CD4-positive, alpha-beta T cell treated with Interleukin-6 at 100 ng/mL for 8 hours (primary cell): Measurements from ENCODE around the gene MYO5A.
"Not testable (repeated sequence)": the region's sequence is repeated elsewhere in the genome, so short reads cannot be mapped to it uniquely, and the experiment has no call there.

Experiments
- DNase-seq: peaks from one replicate; pipeline ENCODE4 v3.0.0-alpha.2; 2020; ENCODE audit warnings: mixed read lengths, low spot score

The MYO5A gene

DNA sequence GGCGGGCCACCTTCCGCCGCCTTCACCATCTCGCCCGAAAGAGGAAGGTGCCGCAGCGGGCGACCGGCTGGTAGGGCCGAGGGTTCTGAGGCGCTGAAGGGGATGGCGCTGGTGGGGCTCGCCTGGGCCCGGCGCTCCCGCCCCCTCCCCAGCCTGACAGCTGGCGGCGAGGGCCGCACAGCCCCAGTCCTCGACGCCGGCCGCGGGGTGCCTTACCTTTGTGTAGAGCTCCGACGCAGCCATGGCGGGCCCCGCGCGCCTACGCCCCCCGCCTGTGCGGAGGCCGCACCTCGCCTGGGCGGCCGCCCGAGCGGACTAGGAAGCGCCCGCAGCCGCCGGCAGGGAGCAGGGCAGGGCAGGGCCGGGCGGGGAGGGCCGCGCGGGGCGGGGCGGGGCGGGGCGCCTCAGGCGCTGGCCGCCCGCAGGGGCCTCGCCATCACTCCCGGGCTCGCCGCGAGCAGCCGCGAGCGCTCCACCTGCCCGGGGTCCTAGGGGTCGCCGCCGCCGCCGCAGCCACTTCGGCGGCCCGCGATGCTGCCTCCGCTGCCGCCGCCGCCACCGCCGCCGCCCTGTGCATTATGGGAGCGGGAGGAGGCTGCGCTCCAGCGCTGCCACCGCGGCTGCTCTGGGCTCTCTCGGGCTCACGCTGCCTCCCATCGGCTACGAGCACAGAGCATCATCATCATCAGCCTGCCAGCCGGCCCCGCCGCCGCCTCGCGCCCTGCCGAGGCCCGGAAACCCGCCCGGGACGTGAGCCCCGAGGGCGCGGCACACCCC is at the start of gene MYO5A:
Gene MYO5A (minus strand): TSS at position 317 of the 777 bp plus-strand sequence. CDS start 74 bp downstream, at position 243.
- DNase-seq, result peak; percentile 81

DNA sequence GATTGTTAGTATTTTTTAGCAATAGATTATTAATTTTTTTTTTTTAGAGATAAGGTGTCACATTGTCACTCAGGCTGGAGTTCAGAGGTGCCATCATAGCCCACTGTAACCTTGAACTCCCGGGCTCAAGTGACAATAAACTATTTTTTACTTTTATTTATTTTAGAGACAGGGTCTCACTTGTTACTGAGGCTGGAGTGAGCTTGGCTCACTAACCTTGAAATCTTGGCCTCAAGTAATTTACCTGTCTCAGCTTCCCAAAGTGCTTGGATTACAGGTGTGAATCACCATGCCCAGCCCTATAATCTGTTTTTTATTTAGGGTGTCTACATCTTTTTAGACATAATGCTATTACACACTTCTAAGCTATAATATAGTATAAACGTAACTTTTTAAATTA is 48.0 kb upstream of the MYO5A start:
- no peak for DNase-seq

DNA sequence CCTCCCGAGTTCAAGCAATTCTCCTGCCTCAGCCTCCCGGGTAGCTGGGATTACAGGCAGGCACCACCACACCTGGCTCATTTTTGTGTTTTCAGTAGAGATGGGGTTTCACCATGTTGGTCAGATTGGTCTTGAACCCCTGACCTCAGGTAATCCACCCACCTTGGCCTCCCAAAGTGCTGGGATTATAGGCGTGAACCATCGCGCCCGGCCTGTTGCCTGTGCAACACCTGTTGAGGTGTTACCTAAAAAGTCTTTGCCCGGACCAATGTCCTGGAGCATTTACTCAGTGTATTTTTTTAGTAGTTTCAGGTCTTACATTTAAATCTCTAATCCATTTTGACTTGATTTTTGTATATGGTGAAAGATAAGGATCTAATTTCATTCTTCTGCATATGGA is 46.9 kb upstream of the MYO5A start:
- not testable (repeated sequence) for DNase-seq

DNA sequence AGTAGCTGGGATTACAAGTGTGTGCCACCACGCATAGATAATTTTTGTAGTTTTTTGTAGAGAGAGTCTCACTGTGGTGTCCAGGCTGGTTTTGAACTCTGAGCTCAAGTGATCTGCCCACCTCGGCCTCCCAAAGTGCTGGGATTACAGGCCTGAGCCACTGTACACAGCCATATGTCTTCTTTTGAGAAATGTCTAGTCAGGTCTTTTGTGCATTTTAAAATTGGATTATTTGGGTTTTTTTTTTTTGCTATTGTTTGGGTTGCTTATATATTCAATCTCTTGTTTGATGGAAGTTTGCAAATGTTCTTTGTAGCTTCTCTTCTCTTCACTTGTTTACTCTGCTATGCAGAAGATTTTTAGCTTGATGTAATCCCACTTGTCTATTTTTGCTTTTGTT is 46.4 kb upstream of the MYO5A start:
- no peak for DNase-seq

- not testable (repeated sequence) for DNase-seq
Observed at GRCh38 chr15:52574623-52575022, 45.9 kb upstream of the MYO5A start.

DNA sequence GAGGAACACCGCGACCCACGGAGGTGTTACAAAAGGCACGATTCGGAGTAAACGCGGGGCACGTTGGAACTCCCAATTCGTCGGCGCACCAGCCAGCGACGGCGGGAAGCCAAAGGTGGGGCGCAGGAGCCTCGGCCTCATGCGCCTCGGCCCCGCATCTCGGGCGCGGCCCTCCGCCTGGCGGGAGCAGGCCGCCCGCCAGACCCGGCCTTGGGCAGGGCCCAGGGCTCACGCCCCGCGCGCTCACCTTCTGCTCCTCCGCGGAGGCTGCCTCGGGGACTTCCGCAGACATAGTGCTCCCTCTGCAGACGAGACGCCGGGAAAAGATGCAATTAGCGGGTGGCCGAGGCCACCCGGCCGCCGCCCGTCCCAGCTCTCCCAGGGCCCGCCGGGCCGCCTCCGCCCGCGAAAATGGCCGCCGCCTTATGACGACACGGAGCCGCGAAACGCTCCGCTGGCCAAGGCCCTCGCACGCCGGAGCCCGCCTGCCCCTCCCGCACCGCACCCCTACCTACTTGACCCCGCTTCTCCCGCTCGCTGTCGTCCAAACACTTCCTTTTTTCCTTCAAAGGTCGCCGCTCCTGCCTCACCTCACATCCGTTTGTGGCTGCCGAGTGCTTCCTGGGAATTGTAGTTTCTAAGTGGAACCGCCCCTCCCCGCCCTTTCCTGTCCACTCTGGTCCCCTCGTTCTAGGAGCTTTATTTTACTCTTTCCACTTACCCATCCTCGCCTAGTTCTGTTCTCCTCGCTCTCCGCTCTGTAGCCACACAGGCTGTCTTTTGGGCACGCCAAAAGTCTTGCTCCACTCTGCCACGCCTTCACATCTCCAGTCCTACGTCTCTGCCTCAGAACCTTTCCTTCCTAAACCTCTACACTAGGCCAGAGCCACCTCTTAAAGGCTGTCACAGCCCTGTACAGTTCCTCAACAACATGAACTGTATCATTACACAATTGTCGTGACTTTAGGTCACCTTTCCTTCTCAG is 40.2 kb upstream of the MYO5A start, which contains the start of gene ARPP19:
Gene ARPP19 (minus strand): TSS at position 430 of the 985 bp plus-strand sequence. CDS start 138 bp downstream, at position 292.
- peak; percentile 79 for DNase-seq

- DNase-seq, result peak; percentile 10
Observed at GRCh38 chr15:52567871-52568600, 39.4 kb upstream of the MYO5A start.

DNA sequence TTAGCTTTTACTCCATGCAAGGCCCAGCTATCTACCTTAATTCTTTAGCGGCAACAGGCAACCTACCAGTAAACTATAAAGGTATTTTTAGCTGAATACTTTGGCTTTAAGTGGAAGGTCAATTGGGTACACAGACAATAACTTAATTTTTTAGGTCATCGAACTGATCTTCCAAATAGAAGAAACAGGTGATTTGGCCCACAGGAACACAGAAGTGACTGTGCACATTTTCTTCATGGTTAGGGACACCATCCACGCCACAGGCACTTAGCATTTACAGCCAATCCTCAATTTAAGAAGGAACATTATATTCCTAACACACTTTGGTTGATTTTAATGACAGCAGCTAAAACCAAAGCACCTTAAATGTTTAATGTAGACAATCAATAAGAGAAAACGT is 38.2 kb upstream of the MYO5A start:
- no peak for DNase-seq

GRCh38 chr15:52565417-52566358 is 37.0 kb upstream of the MYO5A start:
- DNase-seq, result not testable (repeated sequence)

DNA sequence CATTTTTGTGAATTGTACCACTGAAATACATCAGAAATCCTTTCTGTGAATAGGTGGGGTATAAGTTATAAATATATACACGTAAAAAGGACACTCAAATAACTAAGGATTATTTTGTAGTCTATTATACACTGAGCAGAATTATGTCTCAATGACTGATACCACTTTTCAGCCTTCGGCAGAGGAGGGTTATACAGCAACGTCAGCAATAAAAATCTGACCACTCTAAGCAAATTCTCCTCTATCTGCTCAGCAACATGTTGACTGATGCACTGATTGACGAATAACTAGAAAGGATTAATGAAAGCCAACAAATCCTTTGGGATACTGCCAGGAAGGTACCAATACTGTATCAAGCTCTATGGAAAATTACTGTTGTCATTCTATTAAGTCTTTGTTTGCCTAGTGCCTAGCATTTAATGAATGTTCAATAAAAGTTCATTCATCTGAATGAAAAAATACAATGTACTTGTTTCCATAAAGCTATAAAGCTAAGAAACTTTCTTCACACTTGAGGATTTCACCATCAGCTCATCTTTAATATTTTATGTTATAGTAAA is 34.9 kb upstream of the MYO5A start:
- no peak for DNase-seq

- DNase-seq, result no peak
Observed at GRCh38 chr15:52559575-52559974, 30.9 kb upstream of the MYO5A start.

DNA sequence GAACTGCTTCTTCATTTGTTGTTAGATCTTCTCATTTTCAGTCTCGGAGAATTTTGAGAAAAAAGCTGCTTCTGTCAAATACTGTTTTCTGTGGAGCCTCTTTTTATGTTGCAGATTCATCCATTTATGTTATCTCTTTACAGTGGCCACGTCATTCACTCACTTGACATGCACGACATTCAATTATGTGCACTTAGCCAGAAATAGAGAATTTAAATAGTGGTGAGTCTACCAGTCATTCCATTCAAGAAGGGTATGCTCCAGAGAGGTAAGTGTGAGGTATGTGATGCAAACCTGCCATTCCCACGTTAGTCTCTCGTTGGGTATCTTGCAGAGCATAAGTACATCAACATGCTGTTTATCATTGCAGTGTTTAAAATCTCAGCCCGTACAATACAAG is 30.3 kb upstream of the MYO5A start:
- DNase-seq, result no peak

GRCh38 chr15:52558196-52558595 is 29.5 kb upstream of the MYO5A start:
- peak; percentile 34 for DNase-seq

- no peak for DNase-seq
Observed at GRCh38 chr15:52557274-52557641, 28.6 kb upstream of the MYO5A start.

GRCh38 chr15:52556524-52557273 is 28.0 kb upstream of the MYO5A start:
- DNase-seq, result no peak

- no peak for DNase-seq
Observed at GRCh38 chr15:52552303-52552702, 23.6 kb upstream of the MYO5A start.

- no peak for DNase-seq
Observed at GRCh38 chr15:52551762-52552161, 23.1 kb upstream of the MYO5A start.

DNA sequence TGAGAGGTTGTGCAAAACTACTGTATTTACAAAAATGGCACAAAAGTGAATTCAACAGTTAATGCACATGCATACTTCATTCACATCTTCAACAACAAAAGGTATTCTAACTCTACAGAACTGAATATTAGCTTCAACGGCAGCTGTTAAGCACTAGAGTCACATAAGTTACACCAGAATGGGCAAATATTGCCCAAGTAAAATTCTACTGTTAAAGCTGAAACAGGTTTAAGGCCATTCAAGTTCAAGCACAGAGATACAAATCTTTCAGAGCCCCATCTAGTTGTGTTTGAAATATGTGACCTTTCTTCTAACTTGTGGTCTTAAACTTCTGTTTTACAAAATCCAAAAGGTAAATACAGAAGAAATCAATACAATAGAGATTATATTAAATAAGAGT is 22.5 kb upstream of the MYO5A start:
- DNase-seq, result not testable (repeated sequence)

GRCh38 chr15:52546031-52546751 is 17.5 kb upstream of the MYO5A start:
- DNase-seq, result no peak
